IPS-20b (cell line): ENCODE measurements around the gene MYO5A.

Experiments used
- H3K27ac ChIP-seq: one replicate; pipeline ENCODE4 v1.5.1; 2013; ENCODE audit warnings: low read length
- H3K27me3 ChIP-seq: 2 replicates; pipeline ENCODE4 v1.6.1; 2013; ENCODE audit warnings: mild to moderate bottlenecking, low read length, inconsistent platforms; ENCODE audit not compliant: insufficient read depth
- H3K36me3 ChIP-seq: 2 replicates; pipeline ENCODE4 v1.6.1; 2013; ENCODE audit warnings: low read depth, mild to moderate bottlenecking, inconsistent platforms, low read length, moderate library complexity; ENCODE audit not compliant: insufficient read depth
- H3K4me1 ChIP-seq: 2 replicates; pipeline ENCODE4 v1.6.1; 2013; ENCODE audit warnings: mild to moderate bottlenecking, control low read depth, inconsistent platforms, low read length, moderate library complexity; ENCODE audit not compliant: insufficient read depth
- H3K4me3 ChIP-seq: 2 replicates; pipeline ENCODE4 v1.5.1; 2013; ENCODE audit warnings: mild to moderate bottlenecking, low read length, inconsistent platforms
- H3K9ac ChIP-seq: 2 replicates; pipeline ENCODE4 v1.6.1; 2013; ENCODE audit warnings: low read depth, mild to moderate bottlenecking, inconsistent platforms, low read length, moderate library complexity
- H3K9me3 ChIP-seq: 2 replicates; pipeline ENCODE4 v1.6.1; 2013; ENCODE audit warnings: mild to moderate bottlenecking, low read depth, low read length, inconsistent platforms; ENCODE audit not compliant: insufficient read depth

The MYO5A gene

GRCh38 chr15:52406601-52407000, 122.1 kb downstream of the MYO5A start:
- Histone ChIP-seq H3K27me3 (no peaks in the 10 kb centered on the region), H3K9ac (no peak overlapping the region), H3K4me3 (no peak overlapping the region), H3K36me3 (no peaks in the 10 kb centered on the region), H3K9me3 (no peaks in the 10 kb centered on the region), H3K4me1 (no peaks in the 10 kb centered on the region), H3K27ac (no peak overlapping the region)

GRCh38 chr15:52405856-52406255, 122.8 kb downstream of the MYO5A start:
- no peaks in the 10 kb centered on the region for H3K4me1 ChIP-seq

GRCh38 chr15:52397118-52397517, 131.6 kb downstream of the MYO5A start:
- Histone ChIP-seq H3K9ac (no peak overlapping the region), H3K4me1 (peaks cover 34% of the 10 kb centered on the region), H3K9me3 (no peaks in the 10 kb centered on the region), H3K27ac (no peak overlapping the region), H3K36me3 (0 out of 2 replicates have a peak, but pooled peaks cover 3% of the 10 kb centered on the region), H3K27me3 (no peaks in the 10 kb centered on the region), H3K4me3 (no peak overlapping the region)

More at GRCh38 chr15:52405856-52406255, 122.8 kb downstream of the MYO5A start:
- Histone ChIP-seq H3K9ac (no peak overlapping the region), H3K27ac (no peak overlapping the region), H3K36me3 (no peaks in the 10 kb centered on the region), H3K27me3 (no peaks in the 10 kb centered on the region), H3K4me3 (no peak overlapping the region), H3K9me3 (no peaks in the 10 kb centered on the region)

- Histone ChIP-seq H3K4me3 (no peak overlapping the region), H3K27ac (peak overlapping the region; percentile 1), H3K4me1 (peaks cover 45% of the 10 kb centered on the region), H3K9ac (no peak overlapping the region; the same call in 1 of the 2 replicates), H3K27me3 (no peaks in the 10 kb centered on the region), H3K9me3 (no peaks in the 10 kb centered on the region), H3K36me3 (0 out of 2 replicates have a peak, but pooled peaks cover 3% of the 10 kb centered on the region)
Measured at GRCh38 chr15:52394118-52394517, 134.6 kb downstream of the MYO5A start.

- Histone ChIP-seq H3K27ac (peak overlapping the region; percentile 74), H3K9me3 (no peaks in the 10 kb centered on the region), H3K27me3 (no peaks in the 10 kb centered on the region), H3K9ac (peak overlapping the region; percentile 43; the same call in 1 of the 2 replicates), H3K4me3 (peak overlapping the region; percentile 45), H3K4me1 (peaks cover 44% of the 10 kb centered on the region), H3K36me3 (0 out of 2 replicates have a peak, but pooled peaks cover 3% of the 10 kb centered on the region)
Measured at GRCh38 chr15:52392008-52392687, 136.5 kb downstream of the MYO5A start.

GRCh38 chr15:52391069-52391468, 137.6 kb downstream of the MYO5A start:
- H3K9ac ChIP-seq: no peak overlapping the region
- H3K27me3 ChIP-seq: no peaks in the 10 kb centered on the region
- H3K4me3 ChIP-seq: no peak overlapping the region
- H3K36me3 ChIP-seq: no peaks in the 10 kb centered on the region
- peaks cover 34% of the 10 kb centered on the region for H3K4me1 ChIP-seq
- no peaks in the 10 kb centered on the region for H3K9me3 ChIP-seq
- H3K27ac ChIP-seq: no peak overlapping the region

GRCh38 chr15:52385670-52386069, 143.0 kb downstream of the MYO5A start:
- Histone ChIP-seq H3K9ac (no peak overlapping the region), H3K4me1 (no peaks in the 10 kb centered on the region), H3K9me3 (no peaks in the 10 kb centered on the region), H3K27ac (no peak overlapping the region), H3K4me3 (no peak overlapping the region), H3K27me3 (no peaks in the 10 kb centered on the region), H3K36me3 (peaks cover 16% of the 10 kb centered on the region; the same call in 1 of the 2 replicates)

GRCh38 chr15:52383100-52383588, 145.5 kb downstream of the MYO5A start:
- Histone ChIP-seq H3K4me3 (no peak overlapping the region), H3K36me3 (peaks cover 21% of the 10 kb centered on the region; the same call in 1 of the 2 replicates), H3K4me1 (no peaks in the 10 kb centered on the region), H3K27ac (no peak overlapping the region), H3K9ac (no peak overlapping the region), H3K9me3 (no peaks in the 10 kb centered on the region), H3K27me3 (no peaks in the 10 kb centered on the region)

- H3K27me3 ChIP-seq: no peaks in the 10 kb centered on the region
- no peak overlapping the region for H3K27ac ChIP-seq
- no peak overlapping the region for H3K4me3 ChIP-seq
- no peaks in the 10 kb centered on the region for H3K4me1 ChIP-seq
- H3K36me3 ChIP-seq: peaks cover 21% of the 10 kb centered on the region; the same call in 1 of the 2 replicates
- H3K9me3 ChIP-seq: no peaks in the 10 kb centered on the region
- H3K9ac ChIP-seq: no peak overlapping the region
Measured at GRCh38 chr15:52382647-52383046, 146.0 kb downstream of the MYO5A start.

GRCh38 chr15:52379395-52380106, 149.1 kb downstream of the MYO5A start:
- Histone ChIP-seq H3K4me3 (no peak overlapping the region), H3K27me3 (no peaks in the 10 kb centered on the region), H3K4me1 (no peaks in the 10 kb centered on the region), H3K36me3 (peaks cover 41% of the 10 kb centered on the region), H3K9ac (no peak overlapping the region), H3K27ac (no peak overlapping the region), H3K9me3 (no peaks in the 10 kb centered on the region)

- no peaks in the 10 kb centered on the region for H3K27me3 ChIP-seq
- no peaks in the 10 kb centered on the region for H3K4me1 ChIP-seq
- no peak overlapping the region for H3K9ac ChIP-seq
- no peak overlapping the region for H3K27ac ChIP-seq
- no peak overlapping the region for H3K4me3 ChIP-seq
- H3K9me3 ChIP-seq: no peaks in the 10 kb centered on the region
- peaks cover 47% of the 10 kb centered on the region for H3K36me3 ChIP-seq
Measured at GRCh38 chr15:52378746-52379394, 149.8 kb downstream of the MYO5A start.
